HepG2 (cell line): Measurements from ENCODE around the gene PRKAB1. TPM values are rescaled to one million over a fixed set of nuclear protein-coding genes. Genes with fewer than 3 reads are reported as not detected.

Source experiments
- ASH2L ChIP-seq: fragments of 300-600, 200-600 bp; sonication (generic); IDR thresholded peaks from 2 replicates; pipeline ENCODE4 v1.7.0; 2017; ENCODE audit warnings: low read depth, mild to moderate bottlenecking, moderate library complexity, mixed read lengths, low read length; ENCODE audit not compliant: insufficient read length
- FOXA3 ChIP-seq: IDR thresholded peaks from 2 replicates; pipeline ENCODE4 v1.6.1; 2016; ENCODE audit warnings: missing genetic modification reagents, missing compliant biosample characterization
- GFI1 ChIP-seq: sonication (generic); formaldehyde crosslinking; IDR thresholded peaks from 2 replicates; pipeline ENCODE4 v1.5.0; 2020; ENCODE audit warnings: missing genetic modification reagents, mild to moderate bottlenecking, borderline replicate concordance
- HNF1B ChIP-seq: sonication (generic); formaldehyde crosslinking; IDR thresholded peaks from 2 replicates; pipeline ENCODE4 v1.5.1; 2020; ENCODE audit warnings: mild to moderate bottlenecking, moderate library complexity, missing genetic modification reagents
- JUN ChIP-seq: sonication (generic); formaldehyde crosslinking; IDR thresholded peaks from 2 replicates; pipeline ENCODE4 v1.4.0; 2020; ENCODE audit warnings: mild to moderate bottlenecking, missing genetic modification reagents
- MXD3 ChIP-seq: IDR thresholded peaks from 2 replicates; pipeline ENCODE4 v1.6.1; 2016; ENCODE audit warnings: mild to moderate bottlenecking, missing biosample characterization, missing genetic modification reagents
- NFAT5 ChIP-seq: sonication (generic); formaldehyde crosslinking; IDR thresholded peaks from 2 replicates; pipeline ENCODE4 v1.4.0; 2020; ENCODE audit warnings: missing genetic modification reagents
- NFIB ChIP-seq: sonication (generic); formaldehyde crosslinking; IDR thresholded peaks from 2 replicates; pipeline ENCODE4 v1.9.0; 2021; ENCODE audit warnings: missing genetic modification reagents, mild to moderate bottlenecking, borderline replicate concordance
- NR2F6 ChIP-seq, 2 experiments: IDR thresholded peaks; 2 replicates each; pipeline ENCODE4 v1.6.1; 2016; ENCODE audit warnings: antibody characterized with exemption in 1 of 2, mild to moderate bottlenecking in 1 of 2
- PATZ1 ChIP-seq: sonication (generic); formaldehyde crosslinking; IDR thresholded peaks from 2 replicates; pipeline ENCODE4 v1.4.0; 2020; ENCODE audit warnings: missing genetic modification reagents
- PHF20 ChIP-seq: sonication (generic); formaldehyde crosslinking; IDR thresholded peaks from 2 replicates; pipeline ENCODE4 v1.5.0; 2020; ENCODE audit warnings: mild to moderate bottlenecking, missing genetic modification reagents
- RBM22 ChIP-seq: fragments of 200-400 bp; formaldehyde crosslinking; optimal IDR thresholded peaks from 2 replicates; pipeline ENCODE3; 2017; ENCODE audit warnings: mild to moderate bottlenecking, low read length, moderate library complexity
- RFXANK ChIP-seq: IDR thresholded peaks from 2 replicates; pipeline ENCODE4 v1.6.1; 2016
- SP1 ChIP-seq, 2 experiments: fragments of 450-650 bp in 1 of 2; sonication (generic) in 1 of 2; formaldehyde crosslinking in 1 of 2; IDR thresholded peaks; 2 replicates each; pipeline versions ENCODE4 v1.4.0 to v1.6.1; 2016 to 2020; ENCODE audit warnings: missing genetic modification reagents in 1 of 2
- TFE3 ChIP-seq: IDR thresholded peaks from 2 replicates; pipeline ENCODE4 v1.6.1; 2016
- ZMAT3 ChIP-seq: sonication (generic); formaldehyde crosslinking; conservative IDR thresholded peaks from 2 replicates; pipeline ENCODE4 v1.7.0; 2021; ENCODE audit warnings: missing genetic modification reagents
- ZMYM4 ChIP-seq: sonication (generic); formaldehyde crosslinking; IDR thresholded peaks from 2 replicates; pipeline ENCODE4 v1.8.1; 2023; ENCODE audit warnings: mild to moderate bottlenecking, missing genetic modification reagents
- ZNF235 ChIP-seq: sonication (generic); formaldehyde crosslinking; IDR thresholded peaks from 2 replicates; pipeline ENCODE4 v1.8.1; 2023; ENCODE audit warnings: mild to moderate bottlenecking, missing genetic modification reagents, borderline replicate concordance
- ZNF549 ChIP-seq: sonication (generic); formaldehyde crosslinking; IDR thresholded peaks from 2 replicates; pipeline ENCODE4 v1.5.0; 2020; ENCODE audit warnings: missing genetic modification reagents
- ZNF781 ChIP-seq: sonication (generic); formaldehyde crosslinking; IDR thresholded peaks from 2 replicates; pipeline ENCODE4 v1.5.1; 2020; ENCODE audit warnings: borderline replicate concordance, mild to moderate bottlenecking, missing genetic modification reagents; ENCODE audit errors: not compliant biosample characterization
- polyA plus RNA-seq, 8 experiments: library from polyadenylated mRNA; depleted of rRNA in 3 of 8; stranded (reverse) in 7 of 8; unstranded in 1 of 8; fragments of >200 nt; fragmentation: Illumina TruSeq in 4 of 8; extraction: Trizol in 4 of 8; gene quantifications; 2 replicates each; pipeline versions ENCODE4 v1.2.1 to v1.2.3, GENCODE V29; 2011 to 2016; ENCODE audit warnings: low read depth in 4 of 8, missing spikeins in 1 of 8, mixed read lengths in 1 of 8; ENCODE audit not compliant: insufficient read depth in 1 of 8
- total RNA-seq, 5 experiments: library from RNA; depleted of rRNA; stranded (reverse); fragments of >200 nt; fragmentation: Illumina TruSeq; extraction: Trizol; gene quantifications; 2 replicates each; pipeline ENCODE4 v1.2.3, GENCODE V29; 2016; ENCODE audit warnings: low read depth in 1 of 5

PRKAB1 gene
- total and polyA plus RNA-seq, 2 of the 13 experiments (the other 11 are each of a cell fraction or from before 2014, with no cell fraction given) = 28.4 to 35.5 TPM

GRCh38 chr12:119683816-119684215, 15.9 kb downstream of the PRKAB1 start (continued):
- TF ChIP-seq TFE3 (CRISPR knock-in tag) (no peak), ZNF549 (CRISPR knock-in tag) (no peak), GFI1 (peak; percentile 81), ZMYM4 (CRISPR knock-in tag) (no peak), NFAT5 (no peak), NR2F6 (IDR thresholded peaks at IDR 0.05) (no peak), NR2F6 (CRISPR knock-in tag; IDR thresholded peaks at IDR 0.05) (peak; percentile 47; the same call in 1 of the 2 replicates), ZMAT3 (no peak), ZNF781 (CRISPR knock-in tag) (no peak), HNF1B (CRISPR knock-in tag) (peak; percentile 62), PHF20 (CRISPR knock-in tag) (no peak), NFIB (CRISPR knock-in tag) (no peak), RFXANK (CRISPR knock-in tag) (no peak), RBM22 (no peak), MXD3 (CRISPR knock-in tag) (no peak), SP1 (IDR thresholded peaks at IDR 0.05) (no peak), SP1 (CRISPR knock-in tag; IDR thresholded peaks at IDR 0.05) (no peak), ASH2L (no peak), JUN (CRISPR knock-in tag) (no peak), ZNF235 (CRISPR knock-in tag) (no peak), PATZ1 (peak; percentile 87), FOXA3 (CRISPR knock-in tag) (peak; percentile 55; the same call in 1 of the 2 replicates)
